Amygdala (tissue), 56 donors: ENCODE data around the gene AGPAT3.
"Not testable (repeated sequence)": the region's sequence is repeated elsewhere in the genome, so short reads cannot be mapped to it uniquely, and the experiment has no call there.

ENCODE experiments used
- DNase-seq, 56 donors: peaks; one replicate each; lab custom pipeline; 2025; lab: John Stamatoyannopoulos, UW

Gene AGPAT3

GRCh38 chr21:43832648-43833047, 32.4 kb upstream of the AGPAT3 start:
- no peak for DNase-seq

GRCh38 chr21:43834146-43834905, 30.7 kb upstream of the AGPAT3 start:
- DNase-seq, result no peak

DNA sequence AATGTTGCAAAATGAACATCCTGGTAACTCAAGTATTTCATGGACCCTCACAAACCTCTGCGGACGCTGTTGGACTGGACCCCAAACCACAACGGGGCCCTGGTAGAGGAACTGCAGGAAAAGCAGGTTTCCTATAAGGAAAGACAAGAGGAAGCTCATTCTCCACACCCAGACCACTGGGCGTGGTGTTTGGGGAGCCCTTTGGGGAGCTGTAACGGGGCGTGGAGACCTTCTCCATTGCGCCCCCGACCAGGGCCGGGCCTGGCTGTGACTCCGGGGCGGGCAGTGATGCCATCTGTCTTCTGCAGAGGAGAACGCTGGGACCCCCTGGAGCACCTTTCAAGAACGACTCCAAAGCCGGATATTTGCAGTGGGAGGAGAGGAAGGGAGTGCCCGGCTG, 30.0 kb upstream of the AGPAT3 start:
- DNase-seq, result no peak

DNA sequence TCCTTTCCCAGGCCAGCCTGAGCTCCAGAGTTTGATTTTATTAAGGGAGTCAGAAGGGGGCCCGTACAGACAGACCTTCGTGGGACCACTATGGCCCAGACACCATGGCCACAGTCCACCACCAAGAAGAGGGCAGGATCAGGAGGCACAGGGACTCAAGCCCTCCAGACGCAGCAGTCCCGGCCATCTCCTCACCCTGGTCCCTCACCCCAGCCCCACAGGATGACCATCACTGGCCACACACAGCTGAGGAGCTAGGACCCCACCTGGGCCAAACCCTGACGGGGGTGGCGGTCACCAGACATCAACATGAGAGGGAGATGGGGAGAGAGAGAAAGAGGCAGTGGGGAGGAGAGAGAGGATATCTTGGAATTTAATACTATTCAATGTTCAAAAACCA, 29.2 kb upstream of the AGPAT3 start:
- DNase-seq, result no peak

DNA sequence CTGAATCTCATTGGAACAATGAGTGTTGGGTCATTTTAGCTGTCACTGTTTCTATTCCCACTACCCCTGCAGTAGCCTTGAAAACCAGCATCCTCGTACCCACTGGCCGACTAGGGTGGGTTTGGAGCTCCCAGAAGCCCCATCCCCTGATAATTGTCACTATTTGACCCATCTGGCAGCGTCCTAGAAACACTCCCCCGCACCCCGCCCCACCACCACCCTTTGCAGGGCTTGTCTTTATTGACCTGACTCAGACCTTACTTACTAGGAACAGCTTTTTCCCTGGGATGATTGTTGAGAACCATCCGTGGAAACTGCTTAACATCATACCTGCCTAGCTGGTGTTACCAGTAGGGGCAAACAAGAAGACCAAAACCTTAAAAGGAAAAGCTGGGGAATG, 28.4 kb upstream of the AGPAT3 start:
- no peak for DNase-seq

- no peak for DNase-seq
These were observed 24.8 kb upstream of the AGPAT3 start for GRCh38 chr21:43840259-43840658.

GRCh38 chr21:43842742-43843141, 22.3 kb upstream of the AGPAT3 start:
- DNase-seq, result no peak

DNA sequence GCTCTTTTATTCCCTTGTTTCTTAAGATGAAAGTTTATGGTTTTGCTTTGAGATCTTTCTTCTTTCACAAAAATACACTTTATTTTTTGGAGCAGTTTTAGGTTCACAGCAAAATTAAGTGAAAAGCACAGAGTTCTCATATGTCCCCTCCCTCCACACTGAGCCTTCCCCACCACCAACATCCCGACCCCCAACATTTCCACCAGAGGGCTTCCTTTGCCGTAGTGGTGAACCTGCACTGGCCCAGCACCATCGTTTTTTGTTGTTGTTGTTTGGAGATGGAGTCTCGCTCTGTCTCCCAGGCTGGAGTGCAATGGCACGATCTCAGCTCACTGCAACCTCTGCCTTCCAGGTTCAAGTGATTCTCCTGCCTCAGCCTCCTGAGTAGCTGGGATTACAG, 20.1 kb upstream of the AGPAT3 start:
- not testable (repeated sequence) for DNase-seq

- DNase-seq, result no peak
These were observed 19.6 kb upstream of the AGPAT3 start for GRCh38 chr21:43845386-43845785.

GRCh38 chr21:43846430-43846829, 18.6 kb upstream of the AGPAT3 start:
- no peak for DNase-seq

DNA sequence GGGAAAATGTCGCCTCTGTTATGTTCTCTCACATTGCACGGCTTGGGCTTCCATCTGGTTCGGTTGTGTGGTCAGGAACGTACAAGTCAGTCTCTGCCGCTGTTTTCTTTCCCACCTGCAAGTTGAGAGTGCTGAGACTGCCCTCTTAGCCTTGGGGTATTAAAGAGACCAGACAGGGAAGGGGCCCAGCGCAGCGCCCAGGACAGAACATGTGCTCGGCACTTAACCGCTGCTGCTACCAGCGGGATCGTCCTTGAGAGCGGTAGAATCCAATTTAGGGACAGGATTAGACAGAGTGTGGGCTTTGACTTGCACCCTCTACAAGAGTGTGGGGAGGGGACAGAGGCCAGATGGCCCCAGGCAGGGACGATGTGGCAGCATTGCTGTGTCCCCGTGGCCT, 17.7 kb upstream of the AGPAT3 start:
- no peak for DNase-seq

- DNase-seq, result no peak
These were observed 16.3 kb upstream of the AGPAT3 start for GRCh38 chr21:43848771-43849170.

DNA sequence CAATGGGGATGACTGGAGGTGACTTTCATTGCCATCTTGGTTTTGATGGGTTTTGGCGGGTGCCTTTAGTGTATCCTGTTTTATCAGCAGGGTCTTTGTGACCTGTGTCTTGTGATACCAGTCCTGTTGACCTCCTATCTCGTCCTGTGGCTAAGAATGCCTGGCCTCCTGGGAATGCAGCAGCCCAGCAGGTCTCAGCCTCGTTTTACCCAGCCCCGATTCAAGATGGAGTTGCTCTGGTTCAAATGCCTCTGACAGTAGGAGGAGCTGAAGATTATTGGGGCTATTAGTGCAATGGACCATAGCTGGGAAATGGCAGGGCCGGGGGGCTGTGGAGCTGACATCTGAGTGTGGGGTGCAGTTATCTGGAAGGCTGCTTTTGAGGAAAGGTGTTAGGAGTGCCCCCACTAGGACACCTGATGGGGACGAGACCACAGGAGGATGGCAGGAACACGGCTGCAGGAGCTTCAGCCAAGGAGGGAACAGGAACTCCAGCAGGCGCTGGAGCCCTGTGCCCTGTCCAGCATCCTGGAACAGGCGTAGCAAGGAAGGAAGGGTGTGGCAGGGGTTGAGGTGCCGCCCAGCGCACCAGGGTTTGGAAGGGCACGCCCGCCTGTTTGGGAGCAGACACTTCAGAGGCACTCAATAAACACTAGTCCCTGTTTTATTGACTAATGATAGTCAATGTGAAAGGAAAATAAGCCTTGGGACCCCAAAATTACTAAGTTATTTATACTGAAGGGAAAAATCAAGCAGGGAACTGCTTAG, 15.3 kb upstream of the AGPAT3 start:
- no peak for DNase-seq

DNA sequence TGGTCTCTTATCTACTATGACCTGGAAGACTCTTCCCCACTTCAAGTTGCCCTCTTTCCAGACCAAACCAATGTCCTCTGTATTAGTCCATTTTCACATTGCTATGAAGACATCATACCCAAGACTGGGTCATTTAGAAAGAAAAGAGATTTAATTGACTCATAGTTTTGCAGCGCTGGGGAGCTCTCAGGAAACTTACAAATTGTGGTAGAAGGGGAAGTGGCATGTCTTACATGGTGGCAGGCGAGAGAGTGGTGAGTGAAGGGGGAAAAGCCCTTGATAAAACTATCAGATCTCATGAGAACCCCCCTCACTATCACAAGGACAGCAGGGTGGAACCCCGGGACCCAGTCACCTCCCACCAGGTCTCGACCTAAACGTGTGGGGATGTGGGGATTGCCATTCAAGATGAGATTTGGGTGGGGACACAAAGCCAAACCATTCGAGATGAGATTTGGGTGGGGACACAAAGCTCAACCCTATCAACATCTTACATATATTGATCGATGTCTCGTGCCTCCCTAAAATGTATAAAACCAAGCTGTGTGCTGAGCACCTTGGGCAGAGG, 14.2 kb upstream of the AGPAT3 start:
- DNase-seq, result no peak

DNA sequence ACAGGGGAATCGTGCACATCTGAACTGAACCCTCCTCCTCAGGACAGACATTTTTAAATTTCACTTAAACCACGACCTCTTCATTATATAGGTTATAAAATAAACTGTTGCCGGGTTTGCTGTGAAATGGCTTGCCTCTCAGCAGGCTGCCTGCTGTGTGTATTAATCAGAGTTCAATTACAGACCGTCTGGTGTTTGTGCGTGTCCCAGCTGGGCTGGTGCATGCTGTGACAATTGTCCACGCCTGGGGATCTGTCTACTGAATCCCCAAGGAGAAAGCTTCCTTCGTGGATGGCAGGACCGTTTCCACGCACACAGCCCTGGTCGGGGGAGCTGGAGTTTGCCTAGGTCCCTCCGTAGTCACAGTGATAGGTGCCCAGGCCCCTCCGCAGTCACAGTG, 13.4 kb upstream of the AGPAT3 start:
- no peak for DNase-seq

GRCh38 chr21:43853851-43854772, 10.9 kb upstream of the AGPAT3 start:
- DNase-seq, result no peak

GRCh38 chr21:43854773-43855633, 10.0 kb upstream of the AGPAT3 start:
- DNase-seq, result no peak

DNA sequence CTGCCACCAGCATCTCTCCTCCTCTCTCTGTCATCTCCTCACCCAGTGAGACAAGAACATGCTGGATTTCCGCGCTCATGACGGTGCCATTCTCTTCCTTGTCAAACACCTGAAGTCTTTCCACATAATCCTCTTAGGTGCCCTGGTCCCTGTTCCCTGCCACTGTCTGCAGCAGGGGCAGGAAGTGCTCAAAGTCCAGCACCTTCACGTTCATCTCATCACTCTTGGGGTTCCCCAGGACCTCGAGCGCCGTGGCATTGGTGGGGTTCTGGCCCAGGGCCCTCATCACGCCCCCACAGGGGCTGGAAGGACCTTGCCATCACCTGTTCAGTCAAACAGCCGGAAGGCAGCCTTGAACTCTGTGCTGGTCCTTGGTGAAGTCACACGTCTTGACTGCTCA, 9.1 kb upstream of the AGPAT3 start:
- no peak for DNase-seq

GRCh38 chr21:43858806-43859648, 6.0 kb upstream of the AGPAT3 start:
- DNase-seq, result no peak
